GM12878 (cell line): ENCODE data around the gene LHB. TPM values are rescaled to one million over a fixed set of nuclear protein-coding genes. Genes with fewer than 3 reads are reported as not detected.

Source experiments
- ATAC-seq: fragments of 200-7000 bp; cut with Tn5 transposase; 3 replicates; pipeline ENCODE4 v1.9.1; 2020; ENCODE audit warnings: mild to moderate bottlenecking, moderate library complexity
- BruUV-seq: library from RNA; stranded (reverse); fragments of 400-500 nt; replicated peaks from 2 replicates; lab custom pipeline; 2021; lab: Mats Ljungman, UMichigan
- CTCF ChIA-PET: fragments of 300-600 bp; sonication (Branson Sonifier 250); formaldehyde crosslinking; extraction: SDS; loops from one replicate; lab custom pipeline; 2021; ENCODE audit warnings: inconsistent platforms; lab: Yijun Ruan, JAX
- POLR2A ChIA-PET: fragments of 350-600 bp; formaldehyde crosslinking; extraction: SDS; loops from one replicate; lab custom pipeline; 2021; ENCODE audit warnings: inconsistent platforms; lab: Charles Lee
- RAD21 ChIA-PET: fragments of 300-600 bp; sonication (Branson Sonifier 250); formaldehyde crosslinking; loops from one replicate; lab custom pipeline; 2023; ENCODE audit warnings: antibody characterized with exemption; ENCODE audit not compliant: unreplicated experiment; lab: Charles Lee
- SMC1A ChIA-PET: fragments of 300-600 bp; sonication (Branson Sonifier 250); formaldehyde crosslinking; loops from one replicate; lab custom pipeline; 2023; ENCODE audit not compliant: unreplicated experiment, uncharacterized antibody; lab: Charles Lee
- DNase-seq: peaks from one replicate; pipeline ENCODE4 v3.0.0-alpha.2; 2011; ENCODE audit warnings: low read depth, low spot score
- FAIRE-seq: peaks from 3 replicates; lab custom pipeline; 2011; peaks lifted over from hg19 to GRCh38; lab: Jason Lieb, UNC
- H2AFZ ChIP-seq: 2 replicates; pipeline ENCODE4 v1.6.0; 2011; ENCODE audit warnings: low read depth, low read length, control low read depth; ENCODE audit not compliant: control insufficient read depth
- H3K27ac ChIP-seq: 2 replicates; pipeline ENCODE4 v1.5.1; 2011; ENCODE audit warnings: control low read depth; ENCODE audit not compliant: control insufficient read depth, insufficient read depth
- H3K27me3 ChIP-seq, 2 experiments: replicated peaks in 1 of 2; 2 replicates each; pipeline versions ENCODE4 v1.6.0 to v1.6.1; 2011; ENCODE audit warnings: low read length in 1 of 2; ENCODE audit not compliant: control insufficient read depth in 2 of 2, insufficient read depth in 2 of 2
- H3K36me3 ChIP-seq, 2 experiments: 2 replicates each; pipeline ENCODE4 v1.5.1; 2011; ENCODE audit warnings: low read length in 1 of 2; ENCODE audit not compliant: control insufficient read depth in 2 of 2, insufficient read depth in 2 of 2
- H3K4me1 ChIP-seq: 2 replicates; pipeline ENCODE4 v1.6.1; 2011; ENCODE audit warnings: mild to moderate bottlenecking, low read length, moderate library complexity, mixed read lengths; ENCODE audit not compliant: control insufficient read depth, insufficient read depth
- H3K4me2 ChIP-seq: 2 replicates; pipeline ENCODE4 v1.6.0; 2011; ENCODE audit warnings: control low read depth; ENCODE audit not compliant: control insufficient read depth, insufficient read depth
- H3K4me3 ChIP-seq: fragments of 200-600 bp; sonication (generic); 2 replicates; pipeline ENCODE4 v1.5.1; 2016
- H3K79me2 ChIP-seq: 2 replicates; pipeline ENCODE4 v1.6.0; 2011; ENCODE audit warnings: low read length; ENCODE audit not compliant: control insufficient read depth, insufficient read depth
- H3K9ac ChIP-seq: 2 replicates; pipeline ENCODE4 v1.8.0; 2011; ENCODE audit warnings: low read length, control low read depth, mixed read lengths; ENCODE audit not compliant: control insufficient read depth, insufficient read depth
- H3K9me3 ChIP-seq: replicated peaks from 3 replicates; pipeline ENCODE4 v1.5.1; 2011; ENCODE audit warnings: mild to moderate bottlenecking, low read length; ENCODE audit not compliant: control insufficient read depth, insufficient read depth
- H4K20me1 ChIP-seq: 2 replicates; pipeline ENCODE4 v1.6.0; 2011; ENCODE audit not compliant: control insufficient read depth, insufficient read depth
- BMI1 ChIP-seq: fragments of 450-650 bp; IDR thresholded peaks from 2 replicates; pipeline ENCODE4 v1.6.1; 2016; ENCODE audit warnings: mild to moderate bottlenecking, moderate library complexity, borderline replicate concordance
- ETV6 ChIP-seq, 2 experiments: fragments of 450-650 bp in 1 of 2; IDR thresholded peaks in 1 of 2; conservative IDR thresholded peaks in 1 of 2; 2 replicates each; pipeline ENCODE4 v1.6.1; 2014; ENCODE audit warnings: antibody characterized with exemption in 1 of 2, borderline replicate concordance in 1 of 2, low read depth in 1 of 2, mild to moderate bottlenecking in 1 of 2, moderate library complexity in 1 of 2
- HDAC6 ChIP-seq: fragments of 200-600 bp; sonication (generic); IDR thresholded peaks from one replicate; pipeline ENCODE4 v1.8.0; 2017; ENCODE audit warnings: antibody characterized with exemption; ENCODE audit not compliant: unreplicated experiment
- MEF2A ChIP-seq: IDR thresholded peaks from 2 replicates; pipeline ENCODE4 v1.6.1; 2011; ENCODE audit warnings: low read depth, mild to moderate bottlenecking, low read length, moderate library complexity; ENCODE audit not compliant: insufficient read depth
- MYC ChIP-seq: IDR thresholded peaks from 2 replicates; pipeline ENCODE4 v1.6.1; 2011; ENCODE audit warnings: mild to moderate bottlenecking, low read length, moderate library complexity, inconsistent platforms; ENCODE audit not compliant: insufficient read depth, insufficient replicate concordance, insufficient read length, severe bottlenecking
- NFYB ChIP-seq: IDR thresholded peaks from 2 replicates; pipeline ENCODE4 v1.6.1; 2011; ENCODE audit warnings: low read depth, mild to moderate bottlenecking, low read length, improper control_type of control experiment, moderate library complexity; ENCODE audit not compliant: insufficient read depth
- NR2C2 ChIP-seq: IDR thresholded peaks from 2 replicates; pipeline ENCODE4 v1.6.1; 2011; ENCODE audit warnings: borderline replicate concordance, low read depth; ENCODE audit not compliant: control insufficient read depth, insufficient read length
- SPI1 ChIP-seq: IDR thresholded peaks from 2 replicates; pipeline ENCODE4 v1.6.1; 2011; ENCODE audit warnings: low read depth, mild to moderate bottlenecking, low read length, moderate library complexity, borderline replicate concordance; ENCODE audit not compliant: insufficient read depth
- STAT3 ChIP-seq: IDR thresholded peaks from 2 replicates; pipeline ENCODE4 v1.6.1; 2011; ENCODE audit warnings: low read depth, low read length, improper control_type of control experiment
- WRNIP1 ChIP-seq: IDR thresholded peaks from 2 replicates; pipeline ENCODE4 v1.6.1; 2011; ENCODE audit warnings: low read depth, low read length, improper control_type of control experiment, borderline replicate concordance
- YY1 ChIP-seq: IDR thresholded peaks from 2 replicates; pipeline ENCODE4 v1.6.1; 2011; ENCODE audit warnings: low read depth, mild to moderate bottlenecking, low read length
- WGBS: methylation state at CpG from one replicate; pipeline ENCODE4 v1.1.6; 2016; ENCODE audit warnings: low lambda C conversion rate; ENCODE audit not compliant: insufficient replicate concordance, insufficient coverage; ENCODE audit errors: missing lambda C conversion rate; 5-methylcytosine and 5-hydroxymethylcytosine counted together
- in situ Hi-C: fragments of 300-500 bp; cut with MboI; formaldehyde crosslinking; loops from 9 replicates; pipeline ENCODE4 v1.14.3; 2018; ENCODE audit warnings: mixed read lengths
- intact Hi-C: fragments of 100-400 bp; cut with micrococcal nuclease; formaldehyde crosslinking; loops from one replicate; pipeline ENCODE4 v1.14.2; 2022; ENCODE audit not compliant: unreplicated experiment
- polyA plus RNA-seq, 11 experiments: library from polyadenylated mRNA; depleted of rRNA in 4 of 11; unstranded in 6 of 11; stranded (reverse) in 5 of 11; fragments of >200 nt; fragmentation: Nextera tagmentation in 4 of 11; fragmentation: Illumina TruSeq in 1 of 11; extraction: Ambion mirVana in 4 of 11; extraction: Trizol in 1 of 11; gene quantifications; 1 replicate in 1 of 11; 2 replicates in 10 of 11; pipeline versions ENCODE4 v1.2.1 to v1.2.3, GENCODE V29; 2011 to 2016; ENCODE audit warnings: inconsistent platforms in 2 of 11, missing spikeins in 2 of 11, low read depth in 1 of 11
- total RNA-seq, 4 experiments: library from RNA; depleted of rRNA in 3 of 4; stranded (reverse); fragments of >200 nt in 3 of 4; fragmentation: Illumina TruSeq in 1 of 4; extraction: Trizol in 1 of 4; gene quantifications; 2 replicates each; pipeline versions ENCODE4 v1.2.1 to v1.2.3, GENCODE V29; 2013 to 2021
- TF ChIP-seq, protein P1 (sequence below): fragments of 450-650 bp; IDR thresholded peaks from 2 replicates; pipeline ENCODE4 v1.6.1; 2018; ENCODE audit warnings: borderline replicate concordance, mild to moderate bottlenecking; ENCODE audit not compliant: partially characterized antibody
- TF ChIP-seq, protein P2 (sequence below): fragments of 450-650 bp; formaldehyde crosslinking; IDR thresholded peaks from 2 replicates; pipeline ENCODE4 v1.5.0; 2022; ENCODE audit warnings: mild to moderate bottlenecking, missing genetic modification characterization
- TF ChIP-seq, protein P3 (sequence below): fragments of 450-650 bp; IDR thresholded peaks from 2 replicates; pipeline ENCODE4 v1.6.1; 2014; ENCODE audit warnings: mild to moderate bottlenecking

LHB gene
- total and polyA plus RNA-seq, 10 of the 15 experiments (the other 5 are each of a cell fraction or from before 2014, with no cell fraction given) = 0.20 to 0.72 (median 0.46) TPM; not detected in 5

DNA sequence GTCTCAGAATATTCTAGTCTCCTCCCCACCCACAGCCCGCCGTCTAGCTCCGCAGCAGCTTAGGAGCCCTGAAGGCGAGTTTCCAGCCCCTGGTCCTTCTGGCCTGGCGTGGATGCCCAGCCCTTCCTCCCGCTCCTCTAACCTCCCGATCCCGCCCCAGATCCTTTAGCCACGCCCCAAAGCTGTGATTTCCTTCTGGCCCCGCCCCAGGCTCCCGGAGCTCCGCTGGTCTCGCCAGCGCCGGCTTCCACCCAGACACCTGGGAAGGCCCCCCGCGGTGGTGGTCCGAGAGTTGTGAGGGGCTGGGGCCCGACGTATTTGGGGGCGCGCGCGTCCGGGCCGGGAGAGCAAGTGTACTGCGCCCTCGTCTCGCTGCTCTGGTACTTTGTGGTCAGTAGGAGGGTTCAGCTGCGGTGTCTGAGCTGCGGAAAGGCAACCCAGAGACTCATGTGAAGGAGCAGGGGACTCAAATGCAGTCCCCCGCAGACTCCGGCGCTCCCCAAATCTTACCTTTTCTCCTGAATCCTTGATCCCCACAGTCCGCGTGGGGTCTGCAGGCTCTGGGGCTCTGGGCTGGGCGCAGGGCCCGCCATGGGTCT lies 40.8 kb upstream of the LHB start, which contains the start of gene CGB7:
Gene CGB7 (minus strand): TSS at position 114 of the 599 bp plus-strand sequence. CDS start 2,374 bp downstream, outside the sequence.
- no peak within 1 kb of the TSS for H2AFZ ChIP-seq
- no peak for ATAC-seq
- no peaks in the 10 kb centered on the region for H3K79me2 ChIP-seq
- 38% methylated on average over 38 of the region's 38 CpGs for WGBS
- no peaks in the 10 kb centered on the region for H3K36me3 ChIP-seq
- no peak within 1 kb of the TSS for H3K9ac ChIP-seq
- in situ Hi-C loops (no loop called here), intact Hi-C loops (no loop called here)
- H3K27me3 ChIP-seq = peaks cover 3 to 16% of the 10 kb centered on the region in 2 experiments; a peak in 3 of 4 replicates
- no peak for DNase-seq
- no peak within 1 kb of the TSS for H3K27ac ChIP-seq
- H4K20me1 ChIP-seq = no peaks in the 10 kb centered on the region
- no peak for FAIRE-seq
- CTCF ChIA-PET = interaction anchor here (1.2 kb wide), 1 partner anchor 49 kb away, joined by 3 read pairs; no protein-coding TSS in a partner anchor
- POLR2A ChIA-PET = no interaction called here
- H3K4me2 ChIP-seq = peak within 1 kb of the TSS; percentile 95; the same call in 1 of the 2 replicates
- no peaks in the 10 kb centered on the region for H3K4me1 ChIP-seq
- SMC1A ChIA-PET = no interaction called here
- BruUV-seq = no TSS peak
- no peak within 1 kb of the TSS for H3K4me3 ChIP-seq
- TF ChIP-seq SPI1 (no peak), BMI1 (no peak), NR2C2 (no peak), YY1 (no peak), NFYB (no peak), MYC (no peak), STAT3 (no peak), HDAC6 (no peak), WRNIP1 (no peak), ETV6 (conservative IDR thresholded peaks at IDR 0.05 in 1 of 2, IDR thresholded peaks at IDR 0.05 in 1 of 2; ENCODE audit: borderline replicate concordance in 1 of 2, low read depth in 1 of 2) (no peak), MEF2A (no peak)
- TF ChIP-seq, protein P1, sequence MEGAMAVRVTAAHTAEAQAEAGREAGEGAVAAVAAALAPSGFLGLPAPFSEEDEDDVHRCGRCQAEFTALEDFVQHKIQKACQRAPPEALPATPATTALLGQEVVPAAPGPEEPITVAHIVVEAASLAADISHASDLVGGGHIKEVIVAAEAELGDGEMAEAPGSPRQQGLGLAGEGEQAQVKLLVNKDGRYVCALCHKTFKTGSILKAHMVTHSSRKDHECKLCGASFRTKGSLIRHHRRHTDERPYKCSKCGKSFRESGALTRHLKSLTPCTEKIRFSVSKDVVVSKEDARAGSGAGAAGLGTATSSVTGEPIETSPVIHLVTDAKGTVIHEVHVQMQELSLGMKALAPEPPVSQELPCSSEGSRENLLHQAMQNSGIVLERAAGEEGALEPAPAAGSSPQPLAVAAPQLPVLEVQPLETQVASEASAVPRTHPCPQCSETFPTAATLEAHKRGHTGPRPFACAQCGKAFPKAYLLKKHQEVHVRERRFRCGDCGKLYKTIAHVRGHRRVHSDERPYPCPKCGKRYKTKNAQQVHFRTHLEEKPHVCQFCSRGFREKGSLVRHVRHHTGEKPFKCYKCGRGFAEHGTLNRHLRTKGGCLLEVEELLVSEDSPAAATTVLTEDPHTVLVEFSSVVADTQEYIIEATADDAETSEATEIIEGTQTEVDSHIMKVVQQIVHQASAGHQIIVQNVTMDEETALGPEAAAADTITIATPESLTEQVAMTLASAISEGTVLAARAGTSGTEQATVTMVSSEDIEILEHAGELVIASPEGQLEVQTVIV = no peak
- TF ChIP-seq, protein P2, sequence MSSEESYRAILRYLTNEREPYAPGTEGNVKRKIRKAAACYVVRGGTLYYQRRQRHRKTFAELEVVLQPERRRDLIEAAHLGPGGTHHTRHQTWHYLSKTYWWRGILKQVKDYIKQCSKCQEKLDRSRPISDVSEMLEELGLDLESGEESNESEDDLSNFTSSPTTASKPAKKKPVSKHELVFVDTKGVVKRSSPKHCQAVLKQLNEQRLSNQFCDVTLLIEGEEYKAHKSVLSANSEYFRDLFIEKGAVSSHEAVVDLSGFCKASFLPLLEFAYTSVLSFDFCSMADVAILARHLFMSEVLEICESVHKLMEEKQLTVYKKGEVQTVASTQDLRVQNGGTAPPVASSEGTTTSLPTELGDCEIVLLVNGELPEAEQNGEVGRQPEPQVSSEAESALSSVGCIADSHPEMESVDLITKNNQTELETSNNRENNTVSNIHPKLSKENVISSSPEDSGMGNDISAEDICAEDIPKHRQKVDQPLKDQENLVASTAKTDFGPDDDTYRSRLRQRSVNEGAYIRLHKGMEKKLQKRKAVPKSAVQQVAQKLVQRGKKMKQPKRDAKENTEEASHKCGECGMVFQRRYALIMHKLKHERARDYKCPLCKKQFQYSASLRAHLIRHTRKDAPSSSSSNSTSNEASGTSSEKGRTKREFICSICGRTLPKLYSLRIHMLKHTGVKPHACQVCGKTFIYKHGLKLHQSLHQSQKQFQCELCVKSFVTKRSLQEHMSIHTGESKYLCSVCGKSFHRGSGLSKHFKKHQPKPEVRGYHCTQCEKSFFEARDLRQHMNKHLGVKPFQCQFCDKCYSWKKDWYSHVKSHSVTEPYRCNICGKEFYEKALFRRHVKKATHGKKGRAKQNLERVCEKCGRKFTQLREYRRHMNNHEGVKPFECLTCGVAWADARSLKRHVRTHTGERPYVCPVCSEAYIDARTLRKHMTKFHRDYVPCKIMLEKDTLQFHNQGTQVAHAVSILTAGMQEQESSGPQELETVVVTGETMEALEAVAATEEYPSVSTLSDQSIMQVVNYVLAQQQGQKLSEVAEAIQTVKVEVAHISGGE (CRISPR knock-in tag) = no peak
- TF ChIP-seq, protein P3, sequence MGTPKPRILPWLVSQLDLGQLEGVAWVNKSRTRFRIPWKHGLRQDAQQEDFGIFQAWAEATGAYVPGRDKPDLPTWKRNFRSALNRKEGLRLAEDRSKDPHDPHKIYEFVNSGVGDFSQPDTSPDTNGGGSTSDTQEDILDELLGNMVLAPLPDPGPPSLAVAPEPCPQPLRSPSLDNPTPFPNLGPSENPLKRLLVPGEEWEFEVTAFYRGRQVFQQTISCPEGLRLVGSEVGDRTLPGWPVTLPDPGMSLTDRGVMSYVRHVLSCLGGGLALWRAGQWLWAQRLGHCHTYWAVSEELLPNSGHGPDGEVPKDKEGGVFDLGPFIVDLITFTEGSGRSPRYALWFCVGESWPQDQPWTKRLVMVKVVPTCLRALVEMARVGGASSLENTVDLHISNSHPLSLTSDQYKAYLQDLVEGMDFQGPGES = no peak
- no peaks in the 10 kb centered on the region for H3K9me3 ChIP-seq
- RAD21 ChIA-PET = no interaction called here
